ENCODE results near the gene LCN2. TPM values are rescaled to one million over a fixed set of nuclear protein-coding genes. Genes with fewer than 3 reads are reported as not detected.

The LCN2 gene
- total RNA-seq, 2 donors from 2014 or later, result not detected

- Histone ChIP-seq H3K9me3 (no peaks in the 10 kb centered on the region), H3K36me3 (peaks cover 54% of the 10 kb centered on the region), H3K27ac (no peak overlapping the region), H3K4me3 (no peak overlapping the region), H3K4me1 (peaks cover 0 to 26% of the 10 kb centered on the region in 2 donors), H3K27me3 (no peaks in the 10 kb centered on the region)
- TF ChIP-seq CTCF (IDR thresholded peaks at IDR 0.05), result no peak
- no peak for DNase-seq (ENCODE audit: low spot score)
Measured at GRCh38 chr9:128164307-128164885, 15.1 kb downstream of the LCN2 start.

GRCh38 chr9:128166169-128166568 is 16.9 kb downstream of the LCN2 start:
- H3K4me1 ChIP-seq, result peaks cover 0 to 15% of the 10 kb centered on the region in 2 donors
- no peak overlapping the region for H3K27ac ChIP-seq
- no peak for TF ChIP-seq CTCF (IDR thresholded peaks at IDR 0.05)
- H3K9me3 ChIP-seq, result no peaks in the 10 kb centered on the region
- no peaks in the 10 kb centered on the region for H3K27me3 ChIP-seq
- peaks cover 61% of the 10 kb centered on the region for H3K36me3 ChIP-seq
- H3K4me3 ChIP-seq, result no peak overlapping the region
- no peak for DNase-seq (ENCODE audit: low spot score)

- peaks cover 0 to 4% of the 10 kb centered on the region in 2 donors for H3K4me1 ChIP-seq
- peaks cover 61% of the 10 kb centered on the region for H3K36me3 ChIP-seq
- H3K27me3 ChIP-seq, result no peaks in the 10 kb centered on the region
- no peaks in the 10 kb centered on the region for H3K9me3 ChIP-seq
- H3K4me3 ChIP-seq, result no peak overlapping the region
- no peak overlapping the region for H3K27ac ChIP-seq
- DNase-seq (ENCODE audit: low spot score), result no peak
- no peak for TF ChIP-seq CTCF (IDR thresholded peaks at IDR 0.05)
Measured at GRCh38 chr9:128167209-128167608, 18.0 kb downstream of the LCN2 start.

- Histone ChIP-seq H3K9me3 (no peaks in the 10 kb centered on the region), H3K4me1 (no peaks in the 10 kb centered on the region), H3K36me3 (peaks cover 55% of the 10 kb centered on the region), H3K27me3 (no peaks in the 10 kb centered on the region), H3K4me3 (no peak overlapping the region), H3K27ac (no peak overlapping the region)
- no peak for TF ChIP-seq CTCF (IDR thresholded peaks at IDR 0.05)
- DNase-seq (ENCODE audit: low spot score), result no peak
Measured at GRCh38 chr9:128168731-128169308, 19.6 kb downstream of the LCN2 start.

- H3K36me3 ChIP-seq, result peaks cover 54% of the 10 kb centered on the region
Measured at GRCh38 chr9:128169492-128169891, 20.2 kb downstream of the LCN2 start.

More at GRCh38 chr9:128169492-128169891, 20.2 kb downstream of the LCN2 start:
- Histone ChIP-seq H3K27ac (no peak overlapping the region), H3K4me3 (no peak overlapping the region), H3K9me3 (no peaks in the 10 kb centered on the region), H3K27me3 (no peaks in the 10 kb centered on the region), H3K4me1 (no peaks in the 10 kb centered on the region)
- DNase-seq (ENCODE audit: low spot score), result no peak
- TF ChIP-seq CTCF (IDR thresholded peaks at IDR 0.05), result no peak

Measured in right atrium auricular region (tissue), 2 donors.